Measurements from ENCODE around the gene BCL3. TPM values are rescaled to one million over a fixed set of nuclear protein-coding genes. Genes with fewer than 3 reads are reported as not detected.

BCL3 gene
- total and polyA plus RNA-seq, 2 experiments from 2014 or later: 1.4 to 4.1 TPM

DNA sequence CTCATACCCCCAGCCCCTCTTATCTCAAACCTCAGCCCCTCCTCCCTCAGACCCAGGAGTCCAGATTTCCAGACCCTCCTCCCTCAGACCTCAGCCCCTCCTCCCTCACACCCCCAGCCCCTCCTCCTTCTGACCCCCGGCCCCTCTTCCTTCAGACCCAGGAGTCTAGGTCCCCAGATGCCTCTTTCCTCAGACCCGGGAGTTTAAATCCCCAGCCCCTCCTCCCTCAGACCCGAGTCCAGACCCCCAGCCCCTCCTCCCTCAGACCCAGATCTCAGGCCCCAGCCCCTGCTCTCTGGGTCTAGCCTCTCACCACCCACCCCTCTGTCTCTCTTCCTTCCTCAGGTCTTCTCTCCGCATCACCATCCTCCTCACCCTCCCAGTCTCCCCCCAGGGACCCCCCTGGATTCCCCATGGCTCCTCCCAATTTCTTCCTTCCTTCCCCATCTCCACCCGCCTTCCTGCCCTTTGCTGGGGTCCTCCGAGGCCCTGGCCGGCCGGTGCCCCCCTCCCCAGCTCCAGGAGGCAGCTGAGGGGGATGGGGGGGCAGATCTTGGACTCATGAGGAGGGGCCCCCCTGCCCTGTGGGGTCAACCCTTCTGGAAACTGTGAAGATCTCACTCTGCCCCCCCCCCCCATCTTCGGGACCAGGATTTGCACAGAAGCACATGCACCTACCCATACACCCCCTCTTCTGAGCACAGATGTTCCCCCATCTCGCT, 10.7 kb downstream of the BCL3 start (continued):
- TF ChIP-seq ZNF331 (CRISPR knock-in tag; IDR thresholded peaks at IDR 0.05; ENCODE audit: low read depth): no peak
- TF ChIP-seq STAT1 (IDR thresholded peaks at IDR 0.05; ENCODE audit: unreplicated experiment): no peak
- no peak for TF ChIP-seq ZNF114 (CRISPR knock-in tag; IDR thresholded peaks at IDR 0.05)
- no peak for TF ChIP-seq EZH2 (IDR thresholded peaks at IDR 0.05; ENCODE audit: low read depth, unreplicated experiment)
- no peak for TF ChIP-seq CREB1 (CRISPR knock-in tag; IDR thresholded peaks at IDR 0.05; ENCODE audit: low read depth)
- TF ChIP-seq, protein P1, sequence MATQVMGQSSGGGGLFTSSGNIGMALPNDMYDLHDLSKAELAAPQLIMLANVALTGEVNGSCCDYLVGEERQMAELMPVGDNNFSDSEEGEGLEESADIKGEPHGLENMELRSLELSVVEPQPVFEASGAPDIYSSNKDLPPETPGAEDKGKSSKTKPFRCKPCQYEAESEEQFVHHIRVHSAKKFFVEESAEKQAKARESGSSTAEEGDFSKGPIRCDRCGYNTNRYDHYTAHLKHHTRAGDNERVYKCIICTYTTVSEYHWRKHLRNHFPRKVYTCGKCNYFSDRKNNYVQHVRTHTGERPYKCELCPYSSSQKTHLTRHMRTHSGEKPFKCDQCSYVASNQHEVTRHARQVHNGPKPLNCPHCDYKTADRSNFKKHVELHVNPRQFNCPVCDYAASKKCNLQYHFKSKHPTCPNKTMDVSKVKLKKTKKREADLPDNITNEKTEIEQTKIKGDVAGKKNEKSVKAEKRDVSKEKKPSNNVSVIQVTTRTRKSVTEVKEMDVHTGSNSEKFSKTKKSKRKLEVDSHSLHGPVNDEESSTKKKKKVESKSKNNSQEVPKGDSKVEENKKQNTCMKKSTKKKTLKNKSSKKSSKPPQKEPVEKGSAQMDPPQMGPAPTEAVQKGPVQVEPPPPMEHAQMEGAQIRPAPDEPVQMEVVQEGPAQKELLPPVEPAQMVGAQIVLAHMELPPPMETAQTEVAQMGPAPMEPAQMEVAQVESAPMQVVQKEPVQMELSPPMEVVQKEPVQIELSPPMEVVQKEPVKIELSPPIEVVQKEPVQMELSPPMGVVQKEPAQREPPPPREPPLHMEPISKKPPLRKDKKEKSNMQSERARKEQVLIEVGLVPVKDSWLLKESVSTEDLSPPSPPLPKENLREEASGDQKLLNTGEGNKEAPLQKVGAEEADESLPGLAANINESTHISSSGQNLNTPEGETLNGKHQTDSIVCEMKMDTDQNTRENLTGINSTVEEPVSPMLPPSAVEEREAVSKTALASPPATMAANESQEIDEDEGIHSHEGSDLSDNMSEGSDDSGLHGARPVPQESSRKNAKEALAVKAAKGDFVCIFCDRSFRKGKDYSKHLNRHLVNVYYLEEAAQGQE (IDR thresholded peaks at IDR 0.05; ENCODE audit: unreplicated experiment): no peak

DNA sequence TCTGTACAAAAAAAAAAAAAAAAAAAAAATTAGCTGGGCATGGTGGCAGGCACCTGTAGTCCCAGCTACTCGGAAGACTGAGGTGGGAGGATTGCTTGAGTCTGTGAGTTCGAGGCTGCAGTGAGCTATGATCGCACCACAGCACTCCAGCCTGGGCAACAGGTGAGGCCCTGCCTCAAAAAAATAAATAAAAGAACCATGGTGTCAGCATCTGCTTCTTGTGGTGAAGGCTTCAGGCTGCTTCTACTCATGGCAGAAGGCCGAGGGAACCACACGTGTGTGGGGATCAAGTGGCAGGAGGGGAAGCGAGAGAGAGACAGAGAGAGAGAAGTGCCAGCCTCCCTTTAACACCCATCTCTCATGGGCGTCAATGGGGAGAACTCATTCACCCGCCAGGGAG, 13.5 kb downstream of the BCL3 start:
- no peaks in the 10 kb centered on the region for H4K20me1 ChIP-seq (replicated peaks; ENCODE audit: insufficient read depth)
- no peaks in the 10 kb centered on the region for H3K9me2 ChIP-seq (ENCODE audit: insufficient read depth)
- H3K4me2 ChIP-seq: no peak overlapping the region
- Mint-ChIP-seq H3K9me3 (no peaks in the 10 kb centered on the region), H3K4me1 (peaks cover 9% of the 10 kb centered on the region), H3K36me3 (ENCODE audit: low read depth) (no peaks in the 10 kb centered on the region), H3K27ac (no peak overlapping the region), H3K4me3 (no peak overlapping the region), H3K27me3 (ENCODE audit: insufficient read depth, low read depth, poor library complexity) (peaks cover 21% of the 10 kb centered on the region)
- no peaks in the 10 kb centered on the region for H3K79me2 ChIP-seq (replicated peaks; ENCODE audit: insufficient read depth)
- DNase-seq (ENCODE audit: low spot score) (no peak), ATAC-seq (no peak)
- H3K27me3 ChIP-seq (ENCODE audit: insufficient read depth): peaks cover 16% of the 10 kb centered on the region
- H2AFZ ChIP-seq: no peak overlapping the region
- H3K4me3 ChIP-seq: no peak overlapping the region
- no peak overlapping the region for H3K27ac ChIP-seq (ENCODE audit: low read depth)
- H3F3A ChIP-seq (replicated peaks; ENCODE audit: low read depth): 0 out of 2 replicates have a peak, but pooled peaks cover 6% of the 10 kb centered on the region
- no peaks in the 10 kb centered on the region for H3K36me3 ChIP-seq (ENCODE audit: insufficient read depth)
- H3K4me1 ChIP-seq (ENCODE audit: insufficient read depth): peaks cover 7% of the 10 kb centered on the region; the same call in 1 of the 2 replicates
- TF ChIP-seq EZH2 (IDR thresholded peaks at IDR 0.05; ENCODE audit: low read depth, unreplicated experiment) (no peak), STAT1 (IDR thresholded peaks at IDR 0.05; ENCODE audit: unreplicated experiment) (no peak), JUNB (IDR thresholded peaks at IDR 0.05; ENCODE audit: unreplicated experiment) (no peak), ZNF114 (CRISPR knock-in tag; IDR thresholded peaks at IDR 0.05) (no peak), ZNF331 (CRISPR knock-in tag; IDR thresholded peaks at IDR 0.05; ENCODE audit: low read depth) (no peak)
- TF ChIP-seq, protein P2, sequence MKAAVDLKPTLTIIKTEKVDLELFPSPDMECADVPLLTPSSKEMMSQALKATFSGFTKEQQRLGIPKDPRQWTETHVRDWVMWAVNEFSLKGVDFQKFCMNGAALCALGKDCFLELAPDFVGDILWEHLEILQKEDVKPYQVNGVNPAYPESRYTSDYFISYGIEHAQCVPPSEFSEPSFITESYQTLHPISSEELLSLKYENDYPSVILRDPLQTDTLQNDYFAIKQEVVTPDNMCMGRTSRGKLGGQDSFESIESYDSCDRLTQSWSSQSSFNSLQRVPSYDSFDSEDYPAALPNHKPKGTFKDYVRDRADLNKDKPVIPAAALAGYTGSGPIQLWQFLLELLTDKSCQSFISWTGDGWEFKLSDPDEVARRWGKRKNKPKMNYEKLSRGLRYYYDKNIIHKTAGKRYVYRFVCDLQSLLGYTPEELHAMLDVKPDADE (IDR thresholded peaks at IDR 0.05): no peak
- TF ChIP-seq, protein P3, sequence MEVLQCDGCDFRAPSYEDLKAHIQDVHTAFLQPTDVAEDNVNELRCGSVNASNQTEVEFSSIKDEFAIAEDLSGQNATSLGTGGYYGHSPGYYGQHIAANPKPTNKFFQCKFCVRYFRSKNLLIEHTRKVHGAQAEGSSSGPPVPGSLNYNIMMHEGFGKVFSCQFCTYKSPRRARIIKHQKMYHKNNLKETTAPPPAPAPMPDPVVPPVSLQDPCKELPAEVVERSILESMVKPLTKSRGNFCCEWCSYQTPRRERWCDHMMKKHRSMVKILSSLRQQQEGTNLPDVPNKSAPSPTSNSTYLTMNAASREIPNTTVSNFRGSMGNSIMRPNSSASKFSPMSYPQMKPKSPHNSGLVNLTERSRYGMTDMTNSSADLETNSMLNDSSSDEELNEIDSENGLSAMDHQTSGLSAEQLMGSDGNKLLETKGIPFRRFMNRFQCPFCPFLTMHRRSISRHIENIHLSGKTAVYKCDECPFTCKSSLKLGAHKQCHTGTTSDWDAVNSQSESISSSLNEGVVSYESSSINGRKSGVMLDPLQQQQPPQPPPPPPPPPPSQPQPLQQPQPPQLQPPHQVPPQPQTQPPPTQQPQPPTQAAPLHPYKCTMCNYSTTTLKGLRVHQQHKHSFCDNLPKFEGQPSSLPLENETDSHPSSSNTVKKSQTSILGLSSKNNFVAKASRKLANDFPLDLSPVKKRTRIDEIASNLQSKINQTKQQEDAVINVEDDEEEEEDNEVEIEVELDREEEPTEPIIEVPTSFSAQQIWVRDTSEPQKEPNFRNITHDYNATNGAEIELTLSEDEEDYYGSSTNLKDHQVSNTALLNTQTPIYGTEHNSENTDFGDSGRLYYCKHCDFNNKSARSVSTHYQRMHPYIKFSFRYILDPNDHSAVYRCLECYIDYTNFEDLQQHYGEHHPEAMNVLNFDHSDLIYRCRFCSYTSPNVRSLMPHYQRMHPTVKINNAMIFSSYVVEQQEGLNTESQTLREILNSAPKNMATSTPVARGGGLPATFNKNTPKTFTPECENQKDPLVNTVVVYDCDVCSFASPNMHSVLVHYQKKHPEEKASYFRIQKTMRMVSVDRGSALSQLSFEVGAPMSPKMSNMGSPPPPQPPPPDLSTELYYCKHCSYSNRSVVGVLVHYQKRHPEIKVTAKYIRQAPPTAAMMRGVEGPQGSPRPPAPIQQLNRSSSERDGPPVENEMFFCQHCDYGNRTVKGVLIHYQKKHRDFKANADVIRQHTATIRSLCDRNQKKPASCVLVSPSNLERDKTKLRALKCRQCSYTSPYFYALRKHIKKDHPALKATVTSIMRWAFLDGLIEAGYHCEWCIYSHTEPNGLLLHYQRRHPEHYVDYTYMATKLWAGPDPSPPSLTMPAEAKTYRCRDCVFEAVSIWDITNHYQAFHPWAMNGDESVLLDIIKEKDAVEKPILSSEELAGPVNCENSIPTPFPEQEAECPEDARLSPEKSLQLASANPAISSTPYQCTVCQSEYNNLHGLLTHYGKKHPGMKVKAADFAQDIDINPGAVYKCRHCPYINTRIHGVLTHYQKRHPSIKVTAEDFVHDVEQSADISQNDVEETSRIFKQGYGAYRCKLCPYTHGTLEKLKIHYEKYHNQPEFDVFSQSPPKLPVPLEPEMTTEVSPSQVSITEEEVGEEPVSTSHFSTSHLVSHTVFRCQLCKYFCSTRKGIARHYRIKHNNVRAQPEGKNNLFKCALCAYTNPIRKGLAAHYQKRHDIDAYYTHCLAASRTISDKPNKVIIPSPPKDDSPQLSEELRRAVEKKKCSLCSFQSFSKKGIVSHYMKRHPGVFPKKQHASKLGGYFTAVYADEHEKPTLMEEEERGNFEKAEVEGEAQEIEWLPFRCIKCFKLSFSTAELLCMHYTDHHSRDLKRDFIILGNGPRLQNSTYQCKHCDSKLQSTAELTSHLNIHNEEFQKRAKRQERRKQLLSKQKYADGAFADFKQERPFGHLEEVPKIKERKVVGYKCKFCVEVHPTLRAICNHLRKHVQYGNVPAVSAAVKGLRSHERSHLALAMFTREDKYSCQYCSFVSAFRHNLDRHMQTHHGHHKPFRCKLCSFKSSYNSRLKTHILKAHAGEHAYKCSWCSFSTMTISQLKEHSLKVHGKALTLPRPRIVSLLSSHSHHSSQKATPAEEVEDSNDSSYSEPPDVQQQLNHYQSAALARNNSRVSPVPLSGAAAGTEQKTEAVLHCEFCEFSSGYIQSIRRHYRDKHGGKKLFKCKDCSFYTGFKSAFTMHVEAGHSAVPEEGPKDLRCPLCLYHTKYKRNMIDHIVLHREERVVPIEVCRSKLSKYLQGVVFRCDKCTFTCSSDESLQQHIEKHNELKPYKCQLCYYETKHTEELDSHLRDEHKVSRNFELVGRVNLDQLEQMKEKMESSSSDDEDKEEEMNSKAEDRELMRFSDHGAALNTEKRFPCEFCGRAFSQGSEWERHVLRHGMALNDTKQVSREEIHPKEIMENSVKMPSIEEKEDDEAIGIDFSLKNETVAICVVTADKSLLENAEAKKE (CRISPR knock-in tag; IDR thresholded peaks at IDR 0.05): no peak
- TF ChIP-seq, protein P1 (IDR thresholded peaks at IDR 0.05; ENCODE audit: unreplicated experiment): no peak

Measured in GM23338 (cell line).